SK-N-SH (cell line): Measurements from ENCODE around the gene PRMT7. TPM values are rescaled to one million over a fixed set of nuclear protein-coding genes. Genes with fewer than 3 reads are reported as not detected.

Experiments
- CTCF ChIA-PET: fragments of 300-600, 350-600 bp; formaldehyde crosslinking; extraction: SDS; loops from one replicate; lab custom pipeline; 2021; lab: Yijun Ruan, JAX
- POLR2A ChIA-PET: fragments of 350-600 bp; sonication (Branson Sonifier 250); formaldehyde crosslinking; extraction: SDS; loops from one replicate; lab custom pipeline; 2020; ENCODE audit warnings: antibody characterized with exemption, inconsistent platforms; lab: Yijun Ruan, JAX
- DNase-seq: peaks from one replicate; pipeline ENCODE4 v3.0.0; 2012
- H2AFZ ChIP-seq: fragments of 200-600 bp; sonication (generic); 2 replicates; pipeline ENCODE4 v1.8.1; 2016; ENCODE audit warnings: antibody characterized with exemption, mild to moderate bottlenecking, low read depth
- H3F3A ChIP-seq: fragments of 200-600 bp; sonication (generic); replicated peaks from 2 replicates; pipeline ENCODE3; 2016; ENCODE audit warnings: antibody characterized with exemption, mild to moderate bottlenecking; ENCODE audit not compliant: insufficient read depth
- H3K27ac ChIP-seq, 2 experiments: fragments of 200-500 bp in 1 of 2; fragments of 200-600 bp in 1 of 2; sonication (Bioruptor generic) in 1 of 2; sonication (generic), shearing (Covaris generic) in 1 of 2; 2 replicates each; pipeline versions ENCODE4 v1.5.1 to v1.6.1; 2014 to 2016; ENCODE audit warnings: low read depth in 2 of 2, inconsistent platforms in 1 of 2, low read length in 1 of 2, mild to moderate bottlenecking in 1 of 2, mixed read lengths in 1 of 2
- H3K27me3 ChIP-seq: fragments of 200-600 bp; sonication (generic), shearing (Covaris generic); 2 replicates; pipeline ENCODE4 v1.6.1; 2016; ENCODE audit warnings: mixed run types; ENCODE audit not compliant: insufficient read depth
- H3K36me3 ChIP-seq, 2 experiments: fragments of 200-500 bp in 1 of 2; fragments of 200-600 bp in 1 of 2; sonication (Bioruptor generic) in 1 of 2; sonication (generic) in 1 of 2; replicated peaks in 1 of 2; 2 replicates each; pipeline versions ENCODE3 to v1.5.1; 2014 to 2016; ENCODE audit warnings: low read length in 1 of 2, mild to moderate bottlenecking in 1 of 2; ENCODE audit not compliant: insufficient read depth in 2 of 2, control insufficient read depth in 1 of 2
- H3K4me1 ChIP-seq, 2 experiments: fragments of 200-500 bp in 1 of 2; fragments of 200-600 bp in 1 of 2; sonication (Bioruptor generic) in 1 of 2; sonication (generic), shearing (Covaris generic) in 1 of 2; 2 replicates each; pipeline versions ENCODE4 v1.5.1 to v1.6.1; 2014 to 2016; ENCODE audit warnings: low read depth in 1 of 2, low read length in 1 of 2, mixed run types in 1 of 2; ENCODE audit not compliant: insufficient read depth in 2 of 2, control insufficient read depth in 1 of 2
- H3K4me2 ChIP-seq: fragments of 200-600 bp; sonication (generic), shearing (Covaris generic); 2 replicates; pipeline ENCODE4 v1.6.1; 2017; ENCODE audit warnings: mixed run types
- H3K4me3 ChIP-seq, 2 experiments: fragments of 200-500 bp in 1 of 2; fragments of 200-600 bp in 1 of 2; sonication (Bioruptor generic) in 1 of 2; sonication (generic), shearing (Covaris generic) in 1 of 2; 2 replicates each; pipeline versions ENCODE4 v1.5.1 to v1.8.1; 2014 to 2016; ENCODE audit warnings: low read depth in 2 of 2, inconsistent platforms in 1 of 2, low read length in 1 of 2, mild to moderate bottlenecking in 1 of 2, mixed read lengths in 1 of 2, moderate library complexity in 1 of 2
- H3K79me2 ChIP-seq: fragments of 200-600 bp; sonication (generic); 2 replicates; pipeline ENCODE4 v1.8.1; 2017; ENCODE audit warnings: mild to moderate bottlenecking; ENCODE audit not compliant: insufficient read depth
- H3K9ac ChIP-seq: fragments of 200-600 bp; sonication (generic); 2 replicates; pipeline ENCODE4 v1.6.1; 2017; ENCODE audit warnings: mixed run types
- H3K9me2 ChIP-seq: fragments of 200-600 bp; sonication (generic); 2 replicates; pipeline ENCODE4 v1.6.1; 2017; ENCODE audit warnings: mixed run types
- H3K9me3 ChIP-seq: fragments of 200-600 bp; sonication (generic); 2 replicates; pipeline ENCODE4 v1.6.1; 2017; ENCODE audit warnings: mixed run types, mild to moderate bottlenecking, moderate library complexity
- H4K20me1 ChIP-seq: fragments of 200-600 bp; sonication (generic); 2 replicates; pipeline ENCODE4 v1.6.1; 2017; ENCODE audit warnings: mild to moderate bottlenecking, mixed run types; ENCODE audit not compliant: insufficient read depth
- CTCF ChIP-seq: fragments of 200-600 bp; sonication (generic); IDR thresholded peaks from 2 replicates; pipeline ENCODE4 v1.6.1; 2017; ENCODE audit warnings: antibody characterized with exemption, mild to moderate bottlenecking, moderate library complexity
- EP300 ChIP-seq, 2 experiments: IDR thresholded peaks; 2 replicates each; pipeline versions ENCODE4 v1.4.0 to v1.6.1; 2012; ENCODE audit warnings: borderline replicate concordance in 1 of 2, low read depth in 1 of 2, low read length in 1 of 2
- FOSL2 ChIP-seq: IDR thresholded peaks from 2 replicates; pipeline ENCODE4 v1.4.0; 2012; ENCODE audit warnings: low read depth, mild to moderate bottlenecking, moderate library complexity, borderline replicate concordance
- JUND ChIP-seq: IDR thresholded peaks from 2 replicates; pipeline ENCODE4 v1.4.0; 2012
- MEF2A ChIP-seq: IDR thresholded peaks from 2 replicates; pipeline ENCODE4 v1.4.0; 2012; ENCODE audit warnings: low read depth, borderline replicate concordance
- NFIC ChIP-seq: IDR thresholded peaks from 2 replicates; pipeline ENCODE4 v1.4.0; 2012; ENCODE audit warnings: borderline replicate concordance
- NRF1 ChIP-seq: IDR thresholded peaks from 2 replicates; pipeline ENCODE4 v1.6.1; 2012; ENCODE audit warnings: low read depth, mild to moderate bottlenecking, low read length
- SIN3A ChIP-seq: IDR thresholded peaks from 2 replicates; pipeline ENCODE4 v1.6.1; 2012; ENCODE audit warnings: low read depth, mild to moderate bottlenecking, low read length, moderate library complexity, borderline replicate concordance
- TCF12 ChIP-seq: IDR thresholded peaks from 2 replicates; pipeline ENCODE4 v1.4.0; 2012
- WGBS: methylation state at CpG from one replicate; pipeline ENCODE4 v1.1.6; 2017; ENCODE audit warnings: low lambda C conversion rate; 5-methylcytosine and 5-hydroxymethylcytosine counted together
- polyA plus RNA-seq, 3 experiments: library from polyadenylated mRNA; depleted of rRNA; stranded (reverse); fragments of >200 nt; gene quantifications; 2 replicates each; pipeline ENCODE4 v1.2.3, GENCODE V29; 2012

Gene PRMT7
- polyA plus RNA-seq, 1 of the 3 experiments (the other 2 are of a cell fraction): 46.0 TPM

DNA sequence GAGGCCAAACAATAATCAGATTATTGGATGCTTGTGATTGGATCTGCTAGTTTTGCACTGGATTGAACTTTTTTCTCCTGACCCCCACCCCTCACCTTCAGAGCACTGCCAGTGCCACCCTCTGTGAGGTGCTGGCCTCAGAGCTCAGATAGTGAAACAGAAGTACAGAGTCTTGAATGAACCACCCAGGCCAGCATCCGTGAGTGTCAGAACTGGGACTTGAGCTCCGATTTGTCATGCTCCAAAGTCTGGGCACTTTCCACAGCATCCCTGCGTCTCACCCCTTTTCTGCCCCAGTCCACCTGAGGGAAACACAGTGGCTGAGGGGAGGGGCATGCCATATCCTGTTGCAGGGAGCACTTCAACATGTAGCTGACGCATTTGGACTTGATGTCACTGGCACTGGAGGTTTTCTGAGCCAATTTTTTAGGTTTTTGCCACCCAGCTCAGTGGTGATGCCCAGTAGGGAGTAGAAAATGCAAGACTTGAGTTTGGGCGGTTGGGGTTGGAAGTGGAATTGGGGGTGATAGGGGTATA, 90.2 kb downstream of the PRMT7 start:
- peaks cover 4% of the 10 kb centered on the region for H3F3A ChIP-seq
- H3K9me3 ChIP-seq: no peaks in the 10 kb centered on the region
- H2AFZ ChIP-seq: no peak overlapping the region
- WGBS: 48% methylated on average over 5 of the region's 5 CpGs
- TF ChIP-seq NRF1 (no peak), FOSL2 (no peak), MEF2A (no peak), SIN3A (no peak)
- H3K36me3 ChIP-seq: no peaks in the 10 kb centered on the region
- H3K27ac ChIP-seq: peak overlapping the region in 1 of 2 experiments; percentile 67; a peak in 1 of 4 replicates
- CTCF ChIA-PET: interaction anchor here (0.7 to 2.6 kb wide), 9 partner anchors 19 to 120 kb away, joined by 3 to 15 read pairs (median 4); no protein-coding TSS in a partner anchor
- H3K79me2 ChIP-seq: no peaks in the 10 kb centered on the region
- no peak overlapping the region for H3K9ac ChIP-seq
- no peaks in the 10 kb centered on the region for H3K9me2 ChIP-seq
- H3K4me2 ChIP-seq: no peak overlapping the region
- H3K4me3 ChIP-seq: no peak overlapping the region
- no peaks in the 10 kb centered on the region for H4K20me1 ChIP-seq
- H3K27me3 ChIP-seq: no peaks in the 10 kb centered on the region; the same call in 1 of the 2 replicates
- DNase-seq: no peak
- peaks cover 0 to 21% of the 10 kb centered on the region in 2 experiments; a peak in 1 of 4 replicates for H3K4me1 ChIP-seq
- POLR2A ChIA-PET: no interaction called here

DNA sequence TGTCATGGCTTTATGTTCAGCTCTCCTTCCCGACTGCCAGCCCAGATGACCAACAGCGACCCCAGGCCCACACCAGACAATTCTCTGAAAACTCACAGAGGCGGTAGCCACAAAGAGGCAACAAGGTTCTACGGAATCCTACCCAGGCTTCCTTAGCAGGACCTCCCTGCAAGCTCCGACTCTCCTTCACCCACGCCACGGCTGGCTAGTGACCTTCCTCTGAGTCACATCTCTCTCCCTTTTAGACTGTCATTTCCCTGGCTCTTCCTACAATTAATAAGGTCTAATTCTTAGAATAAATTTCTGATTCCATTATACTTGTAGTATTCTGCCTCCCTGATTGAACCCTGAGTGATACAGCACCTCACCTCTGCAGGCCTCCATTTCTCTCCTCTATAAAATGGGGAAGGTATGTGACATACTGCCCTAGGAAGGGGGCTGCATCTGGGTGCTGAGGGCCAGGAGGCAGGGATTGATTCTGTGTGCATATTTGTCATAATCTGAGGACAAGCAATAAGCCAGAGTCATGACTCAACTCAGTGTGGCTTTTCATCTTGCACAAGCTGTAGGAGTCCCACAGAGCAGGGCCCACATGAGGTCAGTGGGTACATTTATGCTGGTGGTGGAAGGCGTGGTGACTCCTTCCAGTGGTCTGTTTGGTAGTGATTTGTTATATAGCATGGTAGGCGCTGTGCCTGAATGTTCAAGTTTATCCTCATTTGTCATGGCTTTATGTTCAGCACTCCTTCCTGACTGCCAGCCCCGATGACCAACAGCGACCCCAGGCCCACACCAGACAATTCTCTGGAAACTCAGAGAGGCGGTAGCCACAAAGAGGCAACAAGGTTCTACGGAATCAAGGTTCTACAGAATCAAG, 91.3 kb downstream of the PRMT7 start:
- no peaks in the 10 kb centered on the region for H3K9me3 ChIP-seq
- peaks cover 4% of the 10 kb centered on the region for H3F3A ChIP-seq
- no peaks in the 10 kb centered on the region; the same call in 1 of the 2 replicates for H3K27me3 ChIP-seq
- WGBS: 64% methylated on average over 12 of the region's 13 CpGs
- ChIA-PET POLR2A (no interaction called here), CTCF (interaction anchor here (2.6 kb wide), 1 partner anchor 119 kb away, joined by 15 read pairs; no protein-coding TSS in a partner anchor)
- H3K36me3 ChIP-seq: no peaks in the 10 kb centered on the region
- DNase-seq: no peak
- H3K9me2 ChIP-seq: no peaks in the 10 kb centered on the region
- no peak overlapping the region for H3K27ac ChIP-seq
- peaks cover 6 to 30% of the 10 kb centered on the region in 2 experiments; a peak in 2 of 4 replicates for H3K4me1 ChIP-seq
- TF ChIP-seq EP300 (IDR thresholded peaks at IDR 0.05; ENCODE audit: borderline replicate concordance in 1 of 2, low read depth in 1 of 2, low read length in 1 of 2): no peak
- TF ChIP-seq CTCF: no peak
- TF ChIP-seq SIN3A: no peak
- no peak for TF ChIP-seq FOSL2
- no peak for TF ChIP-seq TCF12
- TF ChIP-seq NRF1: no peak
- TF ChIP-seq JUND: no peak
- TF ChIP-seq NFIC: no peak
- no peak overlapping the region for H3K9ac ChIP-seq
- no peak overlapping the region for H3K4me3 ChIP-seq
- H2AFZ ChIP-seq: no peak overlapping the region
- H3K4me2 ChIP-seq: no peak overlapping the region
- no peaks in the 10 kb centered on the region for H3K79me2 ChIP-seq
- no peaks in the 10 kb centered on the region for H4K20me1 ChIP-seq
